ENCODE data around the gene PDCD4. TPM values are rescaled to one million over a fixed set of nuclear protein-coding genes. Genes with fewer than 3 reads are reported as not detected.

Gene PDCD4
- total and polyA plus RNA-seq, 2 of the 13 experiments (the other 11 are each of a cell fraction or from before 2014, with no cell fraction given): 22.8 to 56.2 TPM

GRCh38 chr10:110871298-110872084 lies at the start of gene PDCD4 (continued):
- TF ChIP-seq HNF1A (IDR thresholded peaks at IDR 0.05; ENCODE audit: low read depth) (no peak), HNF1A (CRISPR knock-in tag; IDR thresholded peaks at IDR 0.05; ENCODE audit: borderline replicate concordance) (peak; percentile 34; the same call in 1 of the 2 replicates), ZNF253 (CRISPR knock-in tag; IDR thresholded peaks at IDR 0.05; ENCODE audit: borderline replicate concordance) (no peak), POLR2G (IDR thresholded peaks at IDR 0.05; ENCODE audit: low read depth, low read length) (peak; percentile 83), NFATC3 (CRISPR knock-in tag; IDR thresholded peaks at IDR 0.05) (0 out of 2 replicates have a peak, but pooled peaks have one; percentile 18), HNF1B (CRISPR knock-in tag; IDR thresholded peaks at IDR 0.05) (peak; percentile 63; the same call in 1 of the 2 replicates), RFXAP (CRISPR knock-in tag; IDR thresholded peaks at IDR 0.05; ENCODE audit: borderline replicate concordance) (peak; percentile 99), YY1 (IDR thresholded peaks at IDR 0.05; ENCODE audit: insufficient read depth, insufficient replicate concordance, low read depth, low read length) (peak; percentile 22), ZFP41 (CRISPR knock-in tag; IDR thresholded peaks at IDR 0.05; ENCODE audit: borderline replicate concordance) (no peak), SP5 (CRISPR knock-in tag; IDR thresholded peaks at IDR 0.05; ENCODE audit: borderline replicate concordance, low read depth) (0 out of 2 replicates have a peak, but pooled peaks have one; percentile 15), ZSCAN25 (CRISPR knock-in tag; IDR thresholded peaks at IDR 0.05) (0 out of 2 replicates have a peak, but pooled peaks have one; percentile 12), ERF (CRISPR knock-in tag; IDR thresholded peaks at IDR 0.05) (peak; percentile 58; the same call in 1 of the 2 replicates), ZNF747 (CRISPR knock-in tag; IDR thresholded peaks at IDR 0.05; ENCODE audit: borderline replicate concordance) (peak; percentile 51; the same call in 1 of the 2 replicates), GPN1 (CRISPR knock-in tag; IDR thresholded peaks at IDR 0.05; ENCODE audit: borderline replicate concordance) (no peak), ZNF629 (CRISPR knock-in tag; conservative IDR thresholded peaks at IDR 0.05) (no peak), GABPA (IDR thresholded peaks at IDR 0.05; ENCODE audit: low read depth, low read length) (no peak), GABPA (CRISPR knock-in tag; IDR thresholded peaks at IDR 0.05; ENCODE audit: low read depth) (peak; percentile 17; the same call in 1 of the 2 replicates), MED13 (CRISPR knock-in tag; IDR thresholded peaks at IDR 0.05) (0 out of 2 replicates have a peak, but pooled peaks have one; percentile 6), NFKB2 (CRISPR knock-in tag; IDR thresholded peaks at IDR 0.05; ENCODE audit: borderline replicate concordance) (peak; percentile 4; the same call in 1 of the 2 replicates), HOMEZ (CRISPR knock-in tag; IDR thresholded peaks at IDR 0.05; ENCODE audit: low read depth) (peak; percentile 47; the same call in 1 of the 2 replicates)
